ENCODE results near the gene CDK14.

Gene CDK14

DNA sequence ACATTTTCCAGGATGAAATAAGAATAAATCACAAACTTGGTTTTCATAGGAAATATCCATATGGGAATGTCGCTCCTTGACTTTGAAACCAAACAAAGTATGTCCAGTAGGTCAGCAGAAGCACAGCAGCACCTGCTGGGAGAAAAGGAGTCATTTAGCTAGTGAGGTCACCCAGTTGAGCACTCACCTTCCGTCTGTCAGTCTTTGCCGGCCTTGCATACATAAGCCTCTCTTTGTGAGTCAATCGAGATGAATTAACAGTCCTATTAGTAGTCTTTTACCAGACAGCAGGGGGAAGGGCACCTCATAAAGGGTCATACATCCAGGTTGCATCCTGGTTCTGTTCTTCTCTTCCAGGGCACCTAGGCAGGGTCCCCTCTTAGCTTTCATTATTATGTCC, 435.6 kb downstream of the CDK14 start:
- DNase-seq = no peak

DNA sequence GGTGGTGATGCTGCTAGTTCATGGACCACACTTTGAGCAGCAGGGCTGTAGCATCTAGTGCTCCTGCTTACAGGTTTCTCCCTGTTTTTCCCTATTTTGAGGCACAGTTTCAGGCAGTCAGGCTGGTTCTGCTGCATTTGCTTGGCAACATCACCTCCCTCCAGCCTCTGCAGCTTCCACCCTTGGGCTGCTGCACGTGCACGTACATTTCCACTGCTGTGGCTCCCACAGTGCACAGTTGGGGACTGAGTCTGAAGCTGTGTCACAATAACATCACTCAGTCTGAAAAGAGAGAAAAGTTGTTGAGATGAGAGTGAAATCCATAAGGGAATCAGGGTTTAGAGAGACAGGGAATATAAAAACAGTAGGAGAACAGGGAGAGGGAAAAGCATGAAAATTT, 437.5 kb downstream of the CDK14 start:
- no peak for DNase-seq

DNA sequence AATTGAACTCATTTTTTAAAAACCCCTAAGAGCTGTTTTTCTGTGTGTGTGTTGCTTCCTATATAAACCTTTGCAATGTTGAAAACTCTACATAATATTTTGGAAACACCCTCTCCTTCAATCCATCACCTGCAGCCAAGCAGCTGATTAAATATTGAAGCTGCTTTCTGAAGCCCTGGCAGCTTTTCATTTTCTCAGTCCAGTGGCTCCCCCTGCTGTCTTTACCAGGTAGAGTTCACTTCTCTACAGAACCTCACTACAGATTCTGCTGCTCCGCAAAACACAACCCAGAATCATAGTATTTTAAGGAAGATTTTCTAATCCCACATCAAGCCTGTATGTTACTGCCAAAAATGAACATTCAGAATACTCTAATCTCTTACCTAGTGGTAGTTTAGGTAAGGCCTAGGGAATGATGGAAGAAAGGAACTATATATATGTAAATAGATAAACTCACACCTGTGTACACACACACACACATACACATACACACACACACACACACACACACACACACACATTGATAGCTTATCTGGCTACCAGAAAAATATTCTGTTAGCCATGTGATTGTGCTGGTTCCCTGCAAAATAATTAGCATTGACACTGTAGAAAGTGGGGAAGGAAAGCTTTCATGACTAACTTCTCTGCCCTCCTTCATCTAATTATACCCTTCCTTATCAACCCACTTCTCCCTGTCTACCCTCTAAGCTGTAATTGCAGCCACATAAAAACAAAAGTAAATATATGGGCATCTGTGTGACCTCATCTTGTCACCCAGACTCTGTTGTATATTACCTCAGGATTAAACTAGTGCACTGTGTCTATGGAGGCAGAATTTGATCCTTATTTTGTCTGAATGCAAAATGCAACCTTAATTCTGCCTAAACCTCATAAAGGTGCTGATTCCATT, 438.6 kb downstream of the CDK14 start:
- DNase-seq = no peak

DNA sequence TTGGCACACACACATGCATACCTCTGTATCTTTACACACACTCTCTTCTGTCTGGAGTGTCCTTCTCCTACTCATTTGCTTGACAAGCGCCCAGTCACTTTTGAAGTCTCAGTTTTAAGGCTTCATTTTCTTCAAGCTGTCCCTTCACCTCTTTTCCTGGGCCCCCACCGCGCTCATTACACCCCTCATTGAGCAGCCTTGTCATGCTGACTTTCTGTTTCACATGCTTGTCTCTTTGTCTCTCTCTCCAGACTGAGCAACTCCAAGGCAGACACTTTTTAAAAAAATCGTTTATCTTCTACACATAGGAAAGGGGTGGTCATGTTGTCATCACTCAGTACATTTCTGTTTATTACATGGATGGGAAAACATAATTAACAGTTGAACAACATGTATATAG, 442.9 kb downstream of the CDK14 start:
- DNase-seq = no peak

DNA sequence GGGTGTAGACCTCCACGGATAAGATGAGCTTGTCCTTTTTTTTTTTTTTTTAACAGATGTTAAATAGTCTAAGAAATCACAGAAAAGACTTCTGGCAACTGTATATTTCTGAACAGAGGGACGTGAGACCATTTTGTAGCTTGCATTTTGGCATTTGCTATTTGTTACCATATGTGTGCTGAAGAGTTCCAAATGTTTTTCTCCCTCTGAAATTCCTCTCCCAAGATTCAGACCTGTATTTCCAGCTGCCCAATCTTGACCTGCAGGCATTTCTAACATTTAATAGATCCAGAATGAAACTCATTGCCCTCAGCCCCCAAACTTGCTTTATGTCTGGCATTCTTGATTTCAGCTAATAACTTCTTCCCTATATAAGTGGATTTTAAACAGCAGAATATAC, 445.0 kb downstream of the CDK14 start:
- no peak for DNase-seq

DNA sequence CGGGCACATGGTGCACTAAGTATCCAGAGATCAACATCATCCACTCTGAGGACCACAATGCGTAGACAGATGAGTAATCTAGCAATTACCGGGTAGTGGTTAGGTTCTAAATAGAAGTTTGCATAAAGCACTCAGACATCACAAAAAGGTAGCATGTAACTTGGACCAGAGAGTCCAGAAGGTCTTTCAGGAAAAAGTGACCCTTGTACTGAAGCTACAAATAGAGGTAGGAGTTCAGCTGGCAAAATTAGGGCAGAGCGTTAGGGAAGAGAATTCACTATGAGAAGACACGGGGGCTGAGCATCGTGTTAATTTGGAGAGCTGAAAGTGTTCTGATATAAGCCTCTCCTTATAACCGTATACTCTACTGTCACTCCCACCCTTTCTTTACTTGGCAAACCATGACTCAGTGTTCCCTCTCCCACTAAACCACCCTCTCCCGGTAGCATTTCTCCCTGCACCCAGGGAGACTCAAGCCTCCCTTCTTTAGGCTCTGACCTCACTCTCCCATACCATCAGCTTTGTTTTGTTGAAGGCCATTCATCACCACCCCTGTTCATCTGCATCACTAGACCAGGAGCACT, 445.9 kb downstream of the CDK14 start:
- DNase-seq = no peak

DNA sequence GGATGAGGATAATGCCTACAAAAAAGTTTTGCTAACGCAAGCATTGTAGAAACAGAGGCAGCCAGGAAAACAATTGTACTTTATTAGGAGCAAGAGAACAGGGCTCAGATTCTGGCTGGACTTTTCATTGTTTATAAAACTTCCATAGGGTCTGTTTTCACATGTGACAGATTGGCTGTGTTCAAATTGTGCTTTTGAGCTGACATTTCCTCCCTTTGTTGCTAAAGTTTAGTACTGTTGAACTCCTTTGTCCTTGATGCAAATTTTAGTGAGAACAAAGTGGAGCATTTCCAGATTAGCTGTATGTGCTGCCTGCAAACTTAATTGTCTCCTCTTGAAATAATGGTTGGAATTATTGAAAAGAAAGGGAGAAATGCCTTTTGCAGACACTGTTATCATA, 447.1 kb downstream of the CDK14 start:
- DNase-seq = no peak

DNA sequence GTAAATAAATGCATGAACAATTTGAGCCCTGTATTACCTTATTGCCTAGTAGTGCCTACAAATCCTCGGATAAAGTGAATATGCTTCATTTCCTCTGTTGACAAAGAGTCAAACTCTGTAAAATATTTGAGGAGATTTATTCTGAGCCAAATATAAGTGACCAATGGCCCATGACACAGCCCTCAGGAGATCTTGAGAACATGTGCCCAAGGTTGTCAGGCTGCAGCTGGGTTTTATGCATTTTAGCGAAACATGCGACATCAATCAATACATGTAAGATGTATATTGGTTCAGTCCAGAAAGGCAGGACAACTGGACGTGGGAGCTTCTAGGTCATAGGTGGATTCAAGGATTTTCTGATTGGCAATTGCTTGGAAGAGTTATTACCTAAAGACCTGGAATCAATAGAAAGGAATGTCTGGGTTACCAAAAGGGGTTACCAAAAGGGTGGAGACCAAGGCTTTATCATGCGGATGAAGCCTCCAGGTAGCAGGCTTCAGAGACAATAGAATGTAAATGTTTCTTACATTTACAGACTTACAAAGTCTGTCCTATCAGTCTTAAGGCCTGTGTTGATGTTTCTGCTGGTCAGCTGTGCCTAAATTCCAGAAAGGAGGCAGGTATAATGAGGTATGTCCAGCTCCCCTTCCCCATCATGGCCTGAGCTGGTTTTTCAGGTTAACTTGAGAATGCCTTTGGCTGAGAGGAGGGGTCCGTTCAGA, 448.0 kb downstream of the CDK14 start:
- DNase-seq = no peak

DNA sequence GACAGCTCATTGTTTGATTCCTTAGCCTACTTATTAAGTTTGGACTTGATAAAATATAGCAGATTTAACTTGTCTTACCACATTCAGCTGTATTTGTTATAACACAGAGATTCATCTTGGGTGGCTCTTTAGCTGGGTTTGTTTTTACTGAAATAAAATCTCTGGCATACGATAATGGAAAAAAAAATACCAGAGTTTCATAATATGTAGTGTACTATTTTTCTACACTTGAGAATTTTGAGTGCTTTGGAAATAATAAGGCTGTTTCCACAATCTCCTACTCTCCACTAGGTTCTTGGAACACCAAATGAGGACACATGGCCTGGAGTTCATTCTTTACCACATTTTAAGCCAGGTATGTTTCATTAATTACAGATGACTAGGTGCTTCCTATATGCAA, 449.5 kb downstream of the CDK14 start:
- no peak for DNase-seq

DNA sequence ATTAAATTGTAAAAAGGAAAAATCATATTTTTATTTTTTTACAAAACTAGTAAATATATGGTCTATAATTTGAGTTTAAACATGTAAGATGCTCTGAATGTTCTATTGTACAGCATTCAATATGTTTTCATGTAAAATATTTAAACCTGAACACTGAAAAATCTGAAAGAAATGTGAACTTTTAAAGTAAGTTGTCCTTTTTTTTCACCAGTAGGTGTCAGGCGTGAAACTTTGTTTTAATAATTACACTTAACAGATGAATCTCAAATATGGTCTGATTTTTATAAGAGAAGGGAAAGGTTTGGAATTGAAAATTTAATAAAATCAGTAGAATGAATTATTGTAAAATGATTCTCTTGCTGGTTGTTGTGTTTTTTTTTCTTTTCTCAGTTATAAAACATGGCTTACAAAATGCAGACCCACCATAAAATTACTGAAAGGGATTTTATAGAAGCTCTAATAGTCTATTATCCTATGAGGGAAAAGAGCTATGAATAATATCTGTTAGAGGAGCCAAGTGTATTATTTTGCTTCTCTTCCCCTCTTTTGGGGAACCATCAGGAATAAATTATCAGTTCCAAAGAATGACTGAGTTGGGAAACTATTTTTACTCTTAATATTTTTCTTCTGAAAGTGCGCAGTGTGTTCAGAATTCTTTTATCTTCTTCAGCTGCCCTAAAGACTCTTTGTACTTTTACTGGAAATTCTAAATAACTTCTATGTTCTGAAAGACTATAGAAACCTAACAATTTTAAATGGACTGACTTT, 450.4 kb downstream of the CDK14 start:
- no peak for DNase-seq

DNA sequence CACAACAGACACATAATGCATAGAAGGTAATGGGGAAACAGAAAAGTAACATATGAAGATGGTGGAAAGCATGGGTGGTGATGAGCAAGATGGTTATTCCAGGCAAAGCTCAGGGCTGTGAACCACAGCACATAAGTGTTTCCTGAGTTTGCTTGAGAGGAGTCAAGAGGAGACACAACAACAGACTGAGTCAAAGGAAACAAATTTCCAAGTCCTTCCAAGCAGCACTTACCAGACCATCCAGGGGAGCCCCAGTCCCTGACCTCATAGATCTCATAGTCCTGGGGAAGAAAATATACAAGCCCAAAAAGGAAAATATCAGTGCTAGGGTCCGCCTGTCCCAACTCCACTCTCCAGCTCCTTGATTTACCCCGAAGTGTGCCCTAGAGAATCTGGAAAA, 451.5 kb downstream of the CDK14 start:
- DNase-seq = no peak

DNA sequence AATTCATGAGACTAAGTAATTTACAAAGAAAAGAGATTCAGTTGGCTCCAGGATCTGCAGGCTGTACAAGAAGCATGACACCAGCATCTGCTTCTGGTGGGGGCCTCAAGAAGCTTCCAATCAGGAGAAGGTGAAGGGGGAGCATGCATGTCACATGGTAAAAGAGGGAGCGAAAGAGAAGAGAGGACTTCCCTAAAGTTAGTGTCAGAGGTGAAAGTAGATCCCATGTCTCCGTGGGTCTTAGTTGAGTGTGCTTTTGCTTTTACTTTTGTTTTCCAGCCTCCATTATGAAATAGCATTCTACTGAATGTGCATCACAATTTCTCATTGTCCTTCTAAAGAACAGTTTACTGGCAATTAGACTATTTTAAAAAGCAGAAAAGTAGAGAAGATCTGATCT, 454.6 kb downstream of the CDK14 start:
- peak; percentile 4 for DNase-seq

DNA sequence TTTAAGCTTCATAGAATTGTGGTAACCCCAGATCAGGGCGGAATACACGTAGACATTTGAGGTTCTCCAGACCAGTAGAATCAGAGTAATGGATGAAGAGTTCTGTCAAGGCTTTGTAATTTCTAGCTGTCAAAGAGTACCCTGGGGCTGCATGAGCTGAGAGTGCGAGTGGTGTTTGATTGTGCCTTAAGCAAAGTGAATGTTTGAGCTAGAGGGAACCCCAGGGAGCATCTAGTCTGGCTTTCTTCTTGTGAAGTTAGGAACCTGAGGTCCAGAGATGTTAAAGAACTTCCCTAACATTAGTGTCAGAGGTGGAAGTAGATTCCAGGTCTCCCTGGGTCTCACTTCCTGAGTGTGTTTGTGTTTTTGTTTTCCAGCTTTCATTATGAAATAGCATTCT, 455.8 kb downstream of the CDK14 start:
- DNase-seq = no peak

DNA sequence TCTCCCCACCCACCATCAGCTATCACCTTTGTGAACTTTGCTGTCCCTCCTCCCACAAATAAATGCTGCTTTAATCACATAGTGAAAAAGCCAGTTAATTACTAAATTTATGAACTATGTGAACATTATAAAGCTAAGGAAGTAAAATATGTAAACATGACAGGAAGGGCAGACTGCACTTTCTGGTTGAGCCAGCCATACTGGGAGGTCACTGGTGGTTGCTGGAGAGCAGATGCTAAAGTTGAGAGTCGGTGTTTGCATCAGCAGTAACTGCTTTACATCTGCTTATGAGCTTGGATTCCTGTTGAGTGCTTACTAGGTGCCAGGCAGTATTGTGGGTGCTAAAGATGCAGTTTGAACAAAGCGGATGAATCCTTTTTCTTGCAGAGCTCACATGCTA, 458.3 kb downstream of the CDK14 start:
- DNase-seq = no peak

DNA sequence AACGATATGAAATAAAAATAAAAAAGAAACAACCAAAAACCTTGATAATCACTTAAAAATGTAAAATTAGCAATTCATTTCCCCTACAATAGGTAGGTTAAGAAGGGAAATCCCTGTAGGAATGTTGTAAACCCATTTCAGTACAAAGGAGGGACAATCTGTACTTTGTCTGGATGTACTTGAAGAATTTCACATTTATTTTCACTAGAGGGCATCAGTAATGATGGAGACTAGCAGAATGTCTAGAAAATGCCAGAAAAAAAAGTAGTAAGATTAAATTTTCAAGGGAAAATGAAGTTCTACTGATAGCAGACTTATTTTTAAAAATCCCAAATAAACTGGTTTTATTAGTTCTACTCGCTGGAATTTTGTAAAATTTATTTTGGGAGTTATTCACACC, 459.1 kb downstream of the CDK14 start:
- DNase-seq = no peak

DNA sequence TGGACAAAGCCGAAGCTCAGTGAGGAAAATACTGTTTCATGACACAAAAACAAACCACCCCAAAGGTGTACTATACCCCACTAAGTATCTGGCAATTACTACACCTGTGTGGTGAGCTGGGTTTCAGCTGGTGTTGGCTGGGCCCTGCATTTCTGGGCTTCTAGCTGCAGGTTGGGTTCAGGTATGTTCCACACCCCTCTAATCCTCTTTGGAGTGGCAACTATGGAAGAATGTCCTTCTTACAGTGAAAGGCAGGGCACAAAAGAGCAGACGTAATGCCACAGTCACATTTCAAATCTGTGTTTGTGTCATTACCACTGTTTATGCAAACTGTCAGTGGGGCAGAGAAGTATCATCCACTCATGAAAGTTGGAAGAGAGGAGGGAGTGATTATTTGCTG, 466.6 kb downstream of the CDK14 start:
- no peak for DNase-seq

DNA sequence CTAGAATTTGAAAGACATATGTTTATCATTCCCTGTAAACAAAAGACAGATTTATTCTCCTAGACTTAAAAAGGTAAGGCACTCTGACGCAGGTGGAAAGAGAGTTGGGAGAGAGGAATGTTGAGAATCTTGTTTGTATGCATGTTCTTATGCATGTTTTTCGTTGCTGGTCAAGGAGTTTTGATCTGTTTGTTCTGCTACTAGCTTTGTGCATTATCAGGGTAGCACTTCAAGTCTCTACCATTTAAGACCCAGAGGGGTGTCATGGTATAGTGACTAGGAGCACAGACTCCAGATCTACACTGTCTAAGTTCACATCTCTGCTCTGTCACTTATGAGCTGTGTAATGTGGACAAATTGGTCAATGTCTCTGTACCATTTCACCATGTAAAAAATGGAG, 467.9 kb downstream of the CDK14 start:
- DNase-seq = no peak

DNA sequence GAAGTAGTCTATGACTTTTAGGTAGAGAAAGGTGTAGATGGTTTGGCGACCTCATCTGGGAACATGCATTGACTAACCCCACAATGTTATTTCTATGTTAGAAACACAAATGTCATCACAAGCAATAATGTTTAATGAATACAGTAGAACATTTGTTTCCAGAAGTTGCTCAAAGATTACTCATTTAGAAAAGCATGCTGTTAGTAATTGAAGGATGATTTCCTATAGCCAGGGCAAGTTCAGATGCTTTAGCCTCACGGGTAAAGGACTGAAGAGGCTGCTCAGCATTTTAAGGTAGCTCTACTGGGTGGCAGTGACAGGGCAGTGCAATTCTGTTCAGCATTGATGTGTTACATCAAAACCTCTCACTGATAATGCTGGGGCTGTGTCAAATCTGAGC, 468.8 kb downstream of the CDK14 start:
- no peak for DNase-seq

DNA sequence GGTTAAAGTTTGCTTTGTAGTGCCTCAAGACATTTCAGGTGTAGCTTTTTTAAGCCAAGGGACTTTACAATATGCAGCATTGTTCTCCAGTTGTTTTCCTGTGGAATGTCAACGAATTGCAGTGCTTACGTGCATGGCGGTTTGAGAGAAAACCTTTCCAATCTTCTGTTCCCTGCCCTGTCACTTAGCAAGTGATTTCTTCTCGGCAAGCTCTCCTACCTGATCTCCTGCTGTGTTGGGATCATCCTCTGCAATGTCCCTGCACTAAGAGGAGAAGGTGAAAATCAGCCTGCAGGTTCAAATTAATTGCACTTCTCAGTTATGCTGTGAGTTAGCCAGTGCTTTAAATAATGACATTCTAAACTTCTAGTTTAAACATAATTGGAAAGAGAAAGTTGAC, 470.5 kb downstream of the CDK14 start:
- DNase-seq = no peak

DNA sequence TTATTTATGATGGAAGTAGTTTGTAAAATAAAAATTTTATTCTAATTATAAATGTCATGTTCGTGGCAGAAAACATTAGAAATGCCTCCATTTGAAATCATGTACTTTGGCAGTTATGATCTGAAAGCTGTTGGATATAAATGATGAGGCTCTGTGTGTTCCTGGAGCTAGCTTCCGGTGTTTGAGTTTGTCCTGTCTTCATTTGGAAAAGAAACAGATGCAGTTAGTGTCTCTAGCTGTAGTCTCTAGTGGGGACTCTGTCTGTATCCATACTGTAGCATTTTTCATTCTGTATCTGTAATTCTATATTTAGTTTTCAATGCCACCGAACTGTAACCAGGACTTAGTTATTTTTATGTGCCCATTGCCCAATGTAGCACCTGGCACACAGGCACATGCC, 471.1 kb downstream of the CDK14 start:
- DNase-seq = no peak

DNA sequence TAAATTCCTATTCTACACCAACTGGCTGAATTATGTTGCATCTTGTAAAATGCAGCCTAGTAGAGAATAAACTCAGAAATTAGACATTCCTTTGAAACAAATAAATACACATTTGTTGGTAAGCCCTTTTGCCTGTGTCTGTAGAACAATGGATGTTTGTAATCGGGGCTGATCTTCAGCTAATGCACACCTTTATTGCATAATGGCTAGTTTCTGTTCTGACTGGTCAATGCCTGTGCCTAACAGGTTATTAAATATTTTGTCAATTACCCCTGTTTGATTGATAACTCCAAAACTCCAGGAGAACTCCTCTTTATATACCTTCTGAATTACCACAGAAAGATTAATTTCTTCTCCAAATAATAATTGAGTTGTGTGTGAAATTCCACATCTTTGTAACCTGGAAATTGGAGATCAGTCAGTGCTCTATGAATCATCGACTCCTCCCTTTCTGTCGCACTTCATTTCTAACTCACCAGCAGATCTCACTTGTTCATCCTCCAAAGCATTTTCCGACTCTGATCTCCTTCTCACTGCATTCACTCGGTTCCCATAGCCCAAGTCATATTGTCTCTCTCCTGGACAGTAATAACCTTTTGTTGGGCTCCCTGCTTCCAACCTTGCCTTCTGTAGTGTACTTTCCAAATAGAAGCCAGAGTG, 472.1 kb downstream of the CDK14 start:
- DNase-seq = no peak

DNA sequence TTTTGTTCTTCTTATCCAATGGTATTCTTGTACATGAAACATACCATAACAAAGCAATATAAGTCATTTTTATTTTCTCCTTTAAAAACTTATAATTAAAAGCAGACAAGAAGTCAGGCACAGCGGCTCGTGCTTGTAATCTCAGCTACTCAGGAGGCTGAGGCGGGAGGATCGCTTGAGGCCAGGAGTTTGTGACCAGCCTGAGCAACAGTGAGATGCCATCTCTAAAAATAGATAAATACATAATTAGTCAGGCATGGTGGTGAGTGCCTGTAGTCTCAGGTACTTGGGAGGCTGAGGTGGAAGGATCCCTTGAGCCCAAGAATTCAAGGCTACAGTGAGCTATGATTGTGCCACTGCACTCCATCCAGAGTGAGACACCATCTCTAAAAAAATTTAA, 473.0 kb downstream of the CDK14 start:
- no peak for DNase-seq

DNA sequence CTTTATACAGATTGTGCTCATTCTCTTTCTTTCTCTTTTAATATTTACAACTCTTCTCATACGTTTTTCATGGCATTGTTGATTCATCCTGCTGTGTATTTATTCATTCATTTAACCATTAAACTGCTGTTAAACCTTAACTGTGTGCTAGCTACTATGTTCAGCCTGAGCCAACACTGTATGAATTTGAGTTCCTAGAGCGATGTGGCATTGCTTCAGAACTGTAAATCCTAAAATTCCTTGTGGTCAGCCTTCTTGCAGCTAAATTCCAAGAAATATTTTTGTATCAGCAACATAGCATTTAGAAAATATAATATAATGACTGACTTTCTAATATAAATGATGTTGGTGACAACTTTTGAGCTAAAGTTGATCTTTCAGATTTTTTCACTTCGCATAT, 483.4 kb downstream of the CDK14 start:
- no peak for DNase-seq

Measured in CD4-positive, alpha-beta T cell treated with Interleukin-10 for 1 hour (primary cell).